GM12878 (cell line): ENCODE results near the gene RSRC1.

Experiments
- CHD4 ChIP-seq: fragments of 200-600 bp; sonication (generic); IDR thresholded peaks from 2 replicates; pipeline ENCODE4 v1.6.1; 2016; ENCODE audit warnings: mild to moderate bottlenecking
- JUND ChIP-seq: IDR thresholded peaks from 2 replicates; pipeline ENCODE4 v1.6.1; 2012; ENCODE audit warnings: low read depth, mild to moderate bottlenecking, low read length, improper control_type of control experiment, moderate library complexity
- TCF12 ChIP-seq: IDR thresholded peaks from 2 replicates; pipeline ENCODE4 v1.6.1; 2011; ENCODE audit warnings: low read depth, mild to moderate bottlenecking, low read length

- TF ChIP-seq TCF12 (no peak), CHD4 (no peak), JUND (no peak)
Measured at GRCh38 chr3:158295771-158296170, 185.9 kb downstream of the RSRC1 start.
